Mucosa of descending colon (tissue), 3 donors: Measurements from ENCODE around the gene RNF7. TPM values are rescaled to one million over a fixed set of nuclear protein-coding genes. Genes with fewer than 3 reads are reported as not detected.

Experiments
- ATAC-seq: fragments of 200-7000 bp; cut with Tn5 transposase; one replicate; pipeline ENCODE4 v1.9.1; 2020; ENCODE audit warnings: mild to moderate bottlenecking, moderate library complexity
- DNase-seq, 3 donors: peaks; one replicate each; pipeline ENCODE4 v3.0.0-alpha.2; 2020
- H3K36me3 ChIP-seq: fragments of 200-600 bp; one replicate; pipeline ENCODE4 v1.8.0; 2021; ENCODE audit warnings: low read depth, mild to moderate bottlenecking
- H3K4me1 ChIP-seq: fragments of 200-600 bp; one replicate; pipeline ENCODE4 v1.8.0; 2021; ENCODE audit warnings: low read depth, mild to moderate bottlenecking
- H3K4me3 ChIP-seq: fragments of 200-600 bp; one replicate; pipeline ENCODE4 v1.8.0; 2021; ENCODE audit warnings: mild to moderate bottlenecking
- H3K9me3 ChIP-seq: fragments of 200-600 bp; one replicate; pipeline ENCODE4 v1.8.0; 2021; ENCODE audit warnings: mild to moderate bottlenecking
- CTCF ChIP-seq: fragments of 200-600 bp; IDR thresholded peaks from one replicate; pipeline ENCODE4 v1.8.0; 2022; ENCODE audit warnings: antibody characterized with exemption, mild to moderate bottlenecking
- intact Hi-C, 2 donors: fragments of 100-400 bp; cut with DNase I in 1 of 2; cut with micrococcal nuclease in 1 of 2; formaldehyde crosslinking; loops; one replicate each; pipeline versions ENCODE4 v1.11.0 to v1.11.1; 2022; cut with DNase I, micrococcal nuclease
- total RNA-seq, 3 donors: library from RNA; stranded (reverse); fragmentation: NEBNext Ultra II Directional in 2 of 3; extraction: Animal tissue kit (Norgen Biotek cat#: 25700) in 2 of 3; gene quantifications; one replicate each; pipeline versions ENCODE4 v1.2.1 to v1.2.4, GENCODE V29; 2021 to 2023
- donor health status: DM: no; HTN: no; CAD: no; lungs with moderate emphysema.
- donor health status: DM: no; HTN: no; CAD: no.
- donor health status: DM: no; HTN: yes; CAD: no.

The RNF7 gene
- total RNA-seq, 3 donors from 2014 or later = 107 to 144 (median 112) TPM

GRCh38 chr3:141792495-141792894 lies 54.4 kb downstream of the RNF7 start:
- no peaks in the 10 kb centered on the region for H3K9me3 ChIP-seq
- no peak for DNase-seq
- intact Hi-C loops = no loop called here
- ATAC-seq = no peak
- H3K36me3 ChIP-seq = no peaks in the 10 kb centered on the region
- no peak for TF ChIP-seq CTCF
- H3K4me1 ChIP-seq = no peaks in the 10 kb centered on the region
- H3K4me3 ChIP-seq = no peak overlapping the region

GRCh38 chr3:141793476-141794260 lies 55.6 kb downstream of the RNF7 start:
- Histone ChIP-seq H3K4me1 (peaks cover 5% of the 10 kb centered on the region), H3K9me3 (no peaks in the 10 kb centered on the region), H3K4me3 (no peak overlapping the region), H3K36me3 (no peaks in the 10 kb centered on the region)
- intact Hi-C loops = no loop called here
- no peak for ATAC-seq
- DNase-seq = no peak
- TF ChIP-seq CTCF = no peak

- DNase-seq = no peak
- intact Hi-C loops = no loop called here
- no peak for TF ChIP-seq CTCF
- no peak overlapping the region for H3K4me3 ChIP-seq
- H3K9me3 ChIP-seq = no peaks in the 10 kb centered on the region
- no peaks in the 10 kb centered on the region for H3K36me3 ChIP-seq
- ATAC-seq = no peak
- peaks cover 5% of the 10 kb centered on the region for H3K4me1 ChIP-seq
Observed at GRCh38 chr3:141795276-141795675, 57.2 kb downstream of the RNF7 start.

GRCh38 chr3:141795741-141796080 lies 57.6 kb downstream of the RNF7 start:
- Histone ChIP-seq H3K4me1 (peaks cover 5% of the 10 kb centered on the region), H3K9me3 (no peaks in the 10 kb centered on the region), H3K36me3 (no peaks in the 10 kb centered on the region), H3K4me3 (no peak overlapping the region)
- TF ChIP-seq CTCF = no peak
- DNase-seq (no peak), ATAC-seq (no peak)
- intact Hi-C loops = no loop called here

GRCh38 chr3:141796081-141796888 lies 58.2 kb downstream of the RNF7 start:
- ATAC-seq (peak; percentile 76), DNase-seq (peak; percentile 36 to 72 (median 50))
- peaks cover 5% of the 10 kb centered on the region for H3K4me1 ChIP-seq
- intact Hi-C loops = no loop called here
- no peak for TF ChIP-seq CTCF
- no peaks in the 10 kb centered on the region for H3K36me3 ChIP-seq
- H3K9me3 ChIP-seq = no peaks in the 10 kb centered on the region
- no peak overlapping the region for H3K4me3 ChIP-seq

Other genes with a start within 250 kb of the RNF7 start
- not detected for gene GRK7, start 25.1 kb downstream of the RNF7 start, total RNA-seq
- gene ATP1B3, start 138.3 kb downstream of the RNF7 start, total RNA-seq = 100 to 1,000 TPM; 266 to 466 (median 330) TPM